GM12878 (cell line): ENCODE data around the gene OXER1. TPM values are rescaled to one million over a fixed set of nuclear protein-coding genes. Genes with fewer than 3 reads are reported as not detected.

Experiments
- ATAC-seq: fragments of 200-7000 bp; cut with Tn5 transposase; 3 replicates; pipeline ENCODE4 v1.9.1; 2020; ENCODE audit warnings: mild to moderate bottlenecking, moderate library complexity
- BruUV-seq: library from RNA; stranded (reverse); fragments of 400-500 nt; replicated peaks from 2 replicates; lab custom pipeline; 2021; lab: Mats Ljungman, UMichigan
- CTCF ChIA-PET: fragments of 300-600 bp; sonication (Branson Sonifier 250); formaldehyde crosslinking; extraction: SDS; loops from one replicate; lab custom pipeline; 2021; ENCODE audit warnings: inconsistent platforms; lab: Yijun Ruan, JAX
- POLR2A ChIA-PET: fragments of 350-600 bp; formaldehyde crosslinking; extraction: SDS; loops from one replicate; lab custom pipeline; 2021; ENCODE audit warnings: inconsistent platforms; lab: Charles Lee
- RAD21 ChIA-PET: fragments of 300-600 bp; sonication (Branson Sonifier 250); formaldehyde crosslinking; loops from one replicate; lab custom pipeline; 2023; ENCODE audit warnings: antibody characterized with exemption; ENCODE audit not compliant: unreplicated experiment; lab: Charles Lee
- SMC1A ChIA-PET: fragments of 300-600 bp; sonication (Branson Sonifier 250); formaldehyde crosslinking; loops from one replicate; lab custom pipeline; 2023; ENCODE audit not compliant: unreplicated experiment, uncharacterized antibody; lab: Charles Lee
- DNase-seq: peaks from one replicate; pipeline ENCODE4 v3.0.0-alpha.2; 2011; ENCODE audit warnings: low read depth, low spot score
- FAIRE-seq: peaks from 3 replicates; lab custom pipeline; 2011; peaks lifted over from hg19 to GRCh38; lab: Jason Lieb, UNC
- H2AFZ ChIP-seq: 2 replicates; pipeline ENCODE4 v1.6.0; 2011; ENCODE audit warnings: low read depth, low read length, control low read depth; ENCODE audit not compliant: control insufficient read depth
- H3K27ac ChIP-seq: 2 replicates; pipeline ENCODE4 v1.5.1; 2011; ENCODE audit warnings: control low read depth; ENCODE audit not compliant: control insufficient read depth, insufficient read depth
- H3K27me3 ChIP-seq, 2 experiments: replicated peaks in 1 of 2; 2 replicates each; pipeline versions ENCODE4 v1.6.0 to v1.6.1; 2011; ENCODE audit warnings: low read length in 1 of 2; ENCODE audit not compliant: control insufficient read depth in 2 of 2, insufficient read depth in 2 of 2
- H3K36me3 ChIP-seq, 2 experiments: 2 replicates each; pipeline ENCODE4 v1.5.1; 2011; ENCODE audit warnings: low read length in 1 of 2; ENCODE audit not compliant: control insufficient read depth in 2 of 2, insufficient read depth in 2 of 2
- H3K4me1 ChIP-seq: 2 replicates; pipeline ENCODE4 v1.6.1; 2011; ENCODE audit warnings: mild to moderate bottlenecking, low read length, moderate library complexity, mixed read lengths; ENCODE audit not compliant: control insufficient read depth, insufficient read depth
- H3K4me2 ChIP-seq: 2 replicates; pipeline ENCODE4 v1.6.0; 2011; ENCODE audit warnings: control low read depth; ENCODE audit not compliant: control insufficient read depth, insufficient read depth
- H3K4me3 ChIP-seq: fragments of 200-600 bp; sonication (generic); 2 replicates; pipeline ENCODE4 v1.5.1; 2016
- H3K79me2 ChIP-seq: 2 replicates; pipeline ENCODE4 v1.6.0; 2011; ENCODE audit warnings: low read length; ENCODE audit not compliant: control insufficient read depth, insufficient read depth
- H3K9ac ChIP-seq: 2 replicates; pipeline ENCODE4 v1.8.0; 2011; ENCODE audit warnings: low read length, control low read depth, mixed read lengths; ENCODE audit not compliant: control insufficient read depth, insufficient read depth
- H3K9me3 ChIP-seq: replicated peaks from 3 replicates; pipeline ENCODE4 v1.5.1; 2011; ENCODE audit warnings: mild to moderate bottlenecking, low read length; ENCODE audit not compliant: control insufficient read depth, insufficient read depth
- H4K20me1 ChIP-seq: 2 replicates; pipeline ENCODE4 v1.6.0; 2011; ENCODE audit not compliant: control insufficient read depth, insufficient read depth
- CUX1 ChIP-seq: IDR thresholded peaks from 2 replicates; pipeline ENCODE4 v1.6.1; 2012; ENCODE audit warnings: improper control_type of control experiment, low read depth, low read length; ENCODE audit not compliant: insufficient replicate concordance
- GABPA ChIP-seq: IDR thresholded peaks from 2 replicates; pipeline ENCODE4 v1.6.1; 2014; ENCODE audit warnings: antibody characterized with exemption, low read depth, mild to moderate bottlenecking, inconsistent platforms
- GATAD2B ChIP-seq: fragments of 450-650 bp; conservative IDR thresholded peaks from 2 replicates; pipeline ENCODE4 v1.6.1; 2017; ENCODE audit warnings: low read depth, mild to moderate bottlenecking, moderate library complexity
- HDGF ChIP-seq: fragments of 450-650 bp; IDR thresholded peaks from 2 replicates; pipeline ENCODE4 v1.6.1; 2016; ENCODE audit warnings: antibody characterized with exemption
- NBN ChIP-seq: fragments of 450-650 bp; IDR thresholded peaks from 2 replicates; pipeline ENCODE4 v1.6.1; 2016
- NR2F1 ChIP-seq: fragments of 450-650 bp; conservative IDR thresholded peaks from 2 replicates; pipeline ENCODE4 v1.6.1; 2017; ENCODE audit warnings: mild to moderate bottlenecking
- PML ChIP-seq: IDR thresholded peaks from 2 replicates; pipeline ENCODE4 v1.6.1; 2012; ENCODE audit warnings: low read length, inconsistent platforms
- RBBP5 ChIP-seq: fragments of 200-600 bp; sonication (generic); conservative IDR thresholded peaks from 2 replicates; pipeline ENCODE4 v1.6.1; 2016
- SIX5 ChIP-seq: IDR thresholded peaks from 2 replicates; pipeline ENCODE4 v1.6.1; 2011; ENCODE audit warnings: mild to moderate bottlenecking, low read depth, low read length, moderate library complexity; ENCODE audit not compliant: severe bottlenecking
- SPI1 ChIP-seq: IDR thresholded peaks from 2 replicates; pipeline ENCODE4 v1.6.1; 2011; ENCODE audit warnings: low read depth, mild to moderate bottlenecking, low read length, moderate library complexity, borderline replicate concordance; ENCODE audit not compliant: insufficient read depth
- SREBF2 ChIP-seq: IDR thresholded peaks from 2 replicates; pipeline ENCODE4 v1.6.1; 2012; ENCODE audit warnings: mild to moderate bottlenecking, low read length
- SUPT20H ChIP-seq: IDR thresholded peaks from 2 replicates; pipeline ENCODE4 v1.6.1; 2011; ENCODE audit warnings: low read depth, mild to moderate bottlenecking, low read length, moderate library complexity, borderline replicate concordance; ENCODE audit not compliant: control insufficient read depth
- YY1 ChIP-seq: IDR thresholded peaks from 2 replicates; pipeline ENCODE4 v1.6.1; 2011; ENCODE audit warnings: low read depth, mild to moderate bottlenecking, low read length
- ZBED1 ChIP-seq: IDR thresholded peaks from 2 replicates; pipeline ENCODE4 v1.6.1; 2016; ENCODE audit warnings: borderline replicate concordance
- ZNF384 ChIP-seq: IDR thresholded peaks from 2 replicates; pipeline ENCODE4 v1.6.1; 2012; ENCODE audit warnings: low read depth, mild to moderate bottlenecking, low read length, improper control_type of control experiment, borderline replicate concordance
- WGBS: methylation state at CpG from one replicate; pipeline ENCODE4 v1.1.6; 2016; ENCODE audit warnings: low lambda C conversion rate; ENCODE audit not compliant: insufficient replicate concordance, insufficient coverage; ENCODE audit errors: missing lambda C conversion rate; 5-methylcytosine and 5-hydroxymethylcytosine counted together
- in situ Hi-C: fragments of 300-500 bp; cut with MboI; formaldehyde crosslinking; loops from 9 replicates; pipeline ENCODE4 v1.14.3; 2018; ENCODE audit warnings: mixed read lengths
- intact Hi-C: fragments of 100-400 bp; cut with micrococcal nuclease; formaldehyde crosslinking; loops from one replicate; pipeline ENCODE4 v1.14.2; 2022; ENCODE audit not compliant: unreplicated experiment
- polyA plus RNA-seq, 11 experiments: library from polyadenylated mRNA; depleted of rRNA in 4 of 11; unstranded in 6 of 11; stranded (reverse) in 5 of 11; fragments of >200 nt; fragmentation: Nextera tagmentation in 4 of 11; fragmentation: Illumina TruSeq in 1 of 11; extraction: Ambion mirVana in 4 of 11; extraction: Trizol in 1 of 11; gene quantifications; 1 replicate in 1 of 11; 2 replicates in 10 of 11; pipeline versions ENCODE4 v1.2.1 to v1.2.3, GENCODE V29; 2011 to 2016; ENCODE audit warnings: inconsistent platforms in 2 of 11, missing spikeins in 2 of 11, low read depth in 1 of 11
- total RNA-seq, 4 experiments: library from RNA; depleted of rRNA in 3 of 4; stranded (reverse); fragments of >200 nt in 3 of 4; fragmentation: Illumina TruSeq in 1 of 4; extraction: Trizol in 1 of 4; gene quantifications; 2 replicates each; pipeline versions ENCODE4 v1.2.1 to v1.2.3, GENCODE V29; 2013 to 2021

The OXER1 gene
- total and polyA plus RNA-seq, 10 of the 15 experiments (the other 5 are each of a cell fraction or from before 2014, with no cell fraction given): 0.11 to 8.6 (median 3.3) TPM

GRCh38 chr2:42786561-42787345 is 22.8 kb upstream of the OXER1 start:
- SMC1A ChIA-PET: interaction anchor here (0.6 to 1.4 kb wide), 3 partner anchors 28 to 97 kb away, joined by 3 to 5 read pairs (median 3); no protein-coding TSS in a partner anchor
- Histone ChIP-seq H3K79me2 (peaks cover 11% of the 10 kb centered on the region), H3K4me2 (no peak overlapping the region), H3K27ac (no peak overlapping the region), H3K36me3 (no peaks in the 10 kb centered on the region; a peak in 1 of 4 replicates), H3K9me3 (no peaks in the 10 kb centered on the region), H3K4me3 (no peak overlapping the region)
- BruUV-seq: no TSS peak
- TF ChIP-seq SREBF2 (no peak), PML (no peak), NBN (no peak), GATAD2B (no peak), ZNF384 (no peak), SPI1 (no peak), RBBP5 (no peak), ZBED1 (no peak), NR2F1 (no peak), YY1 (no peak), GABPA (no peak), SIX5 (no peak), SUPT20H (no peak), HDGF (no peak), CUX1 (no peak)
- TF ChIP-seq, all 136 proteins: peak for 0
- in situ Hi-C loops (no loop called here), intact Hi-C loops (no loop called here)
- Histone ChIP-seq H2AFZ (no peak overlapping the region), H3K4me1 (peaks cover 14% of the 10 kb centered on the region), H3K9ac (no peak overlapping the region), H4K20me1 (no peaks in the 10 kb centered on the region), H3K27me3 (no peaks in the 10 kb centered on the region)
- FAIRE-seq: no peak
- ATAC-seq: no peak
- 77% methylated on average over 15 of the region's 15 CpGs for WGBS
- RAD21 ChIA-PET: interaction anchor here (1.0 to 2.5 kb wide), 5 partner anchors 8 to 64 kb away, joined by 3 to 9 read pairs (median 4); no protein-coding TSS in a partner anchor
- POLR2A ChIA-PET: interaction anchor here (2.2 kb wide), 1 partner anchor 10 kb away, joined by 11 read pairs; no protein-coding TSS in a partner anchor
- CTCF ChIA-PET: interaction anchor here (1.4 kb wide), 1 partner anchor 34 kb away, joined by 4 read pairs; no protein-coding TSS in a partner anchor
- no peak for DNase-seq
